ENCODE results near the gene TTC34.
"Not testable (repeated sequence)": the region's sequence is repeated elsewhere in the genome, so short reads cannot be mapped to it uniquely, and the experiment has no call there.

Gene TTC34

DNA sequence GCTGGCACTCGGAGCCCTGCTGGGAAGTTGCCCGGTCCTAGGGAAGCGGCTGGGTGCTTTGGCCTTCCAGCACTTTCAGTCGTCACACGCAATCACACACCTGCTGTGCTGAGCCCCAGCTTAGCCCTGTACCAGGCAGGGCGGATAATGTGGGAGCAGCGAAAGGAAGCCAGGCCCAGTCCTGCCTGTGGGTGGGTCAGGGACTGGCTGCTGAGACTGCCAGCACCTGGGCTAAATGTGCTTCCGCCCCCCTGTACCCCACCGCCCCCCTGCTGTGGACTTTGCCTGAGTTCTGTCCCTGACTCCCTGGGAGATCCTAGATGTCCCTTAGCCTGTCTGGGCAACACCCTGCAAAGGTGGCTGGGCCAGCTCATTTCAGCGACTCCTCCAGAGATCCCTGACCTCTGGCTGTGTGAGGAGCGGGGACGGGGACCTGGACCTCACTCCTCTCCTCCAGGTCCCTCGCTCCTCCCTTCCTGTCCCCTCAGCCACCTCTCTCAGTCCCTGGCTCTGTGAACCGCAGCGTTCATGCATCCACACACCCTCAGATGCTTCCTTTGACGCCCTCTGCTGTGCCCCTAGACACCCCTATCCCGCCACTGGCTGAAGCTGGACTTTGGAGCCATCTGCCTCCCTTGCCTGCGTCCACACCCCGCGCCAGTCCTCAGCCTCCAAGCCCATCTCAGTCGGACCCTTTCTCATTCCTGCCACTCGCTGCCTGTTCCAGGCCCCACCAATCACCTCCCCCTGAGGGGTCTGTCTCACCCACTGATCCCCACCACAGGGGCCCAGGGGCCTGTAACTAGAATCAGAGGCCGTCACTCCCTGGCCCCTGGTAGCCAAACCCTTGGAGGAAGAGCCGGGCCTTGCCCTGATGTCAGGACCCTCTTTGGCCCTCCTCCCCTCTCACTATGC is 170.1 kb downstream of the TTC34 start:
- TF ChIP-seq POLR2A (IDR thresholded peaks at IDR 0.05; ENCODE audit: low read length) (no peak), GATA1 (IDR thresholded peaks at IDR 0.05; ENCODE audit: low read depth, low read length) (no peak)
- DNase-seq: no peak

DNA sequence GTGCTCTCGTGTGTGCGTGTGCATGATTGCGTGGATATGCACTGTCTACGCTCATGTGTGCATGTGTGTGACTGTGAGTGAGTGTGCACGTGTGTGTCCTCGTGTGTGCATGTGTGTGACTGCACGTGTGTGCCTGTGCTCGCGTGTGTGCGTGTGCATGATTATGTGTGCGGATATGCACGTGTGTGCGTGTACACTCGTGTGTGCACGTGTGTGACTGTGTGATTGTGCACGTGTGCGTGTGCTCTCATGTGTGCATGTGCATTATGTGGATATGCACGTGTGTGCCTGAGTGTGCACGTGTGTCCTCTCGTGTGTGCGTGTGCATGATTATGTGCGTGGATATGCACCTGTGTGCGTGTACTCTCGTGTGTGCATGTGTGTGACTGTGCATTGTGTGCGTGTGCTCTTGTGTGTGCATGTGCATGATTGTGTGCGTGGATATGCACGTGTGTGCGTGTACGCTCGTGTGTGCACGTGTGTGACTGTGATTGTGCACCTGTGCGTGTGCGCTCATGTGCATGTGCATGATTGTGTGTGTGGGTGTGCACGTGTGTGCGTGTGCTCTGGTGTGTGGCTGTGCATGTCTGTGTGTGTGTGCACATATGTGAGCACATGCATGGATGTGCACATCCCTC is 170.9 kb downstream of the TTC34 start:
- no peak for DNase-seq
- TF ChIP-seq GATA1 (IDR thresholded peaks at IDR 0.05; ENCODE audit: low read depth, low read length) (no peak), POLR2A (IDR thresholded peaks at IDR 0.05; ENCODE audit: low read length) (no peak)

DNA sequence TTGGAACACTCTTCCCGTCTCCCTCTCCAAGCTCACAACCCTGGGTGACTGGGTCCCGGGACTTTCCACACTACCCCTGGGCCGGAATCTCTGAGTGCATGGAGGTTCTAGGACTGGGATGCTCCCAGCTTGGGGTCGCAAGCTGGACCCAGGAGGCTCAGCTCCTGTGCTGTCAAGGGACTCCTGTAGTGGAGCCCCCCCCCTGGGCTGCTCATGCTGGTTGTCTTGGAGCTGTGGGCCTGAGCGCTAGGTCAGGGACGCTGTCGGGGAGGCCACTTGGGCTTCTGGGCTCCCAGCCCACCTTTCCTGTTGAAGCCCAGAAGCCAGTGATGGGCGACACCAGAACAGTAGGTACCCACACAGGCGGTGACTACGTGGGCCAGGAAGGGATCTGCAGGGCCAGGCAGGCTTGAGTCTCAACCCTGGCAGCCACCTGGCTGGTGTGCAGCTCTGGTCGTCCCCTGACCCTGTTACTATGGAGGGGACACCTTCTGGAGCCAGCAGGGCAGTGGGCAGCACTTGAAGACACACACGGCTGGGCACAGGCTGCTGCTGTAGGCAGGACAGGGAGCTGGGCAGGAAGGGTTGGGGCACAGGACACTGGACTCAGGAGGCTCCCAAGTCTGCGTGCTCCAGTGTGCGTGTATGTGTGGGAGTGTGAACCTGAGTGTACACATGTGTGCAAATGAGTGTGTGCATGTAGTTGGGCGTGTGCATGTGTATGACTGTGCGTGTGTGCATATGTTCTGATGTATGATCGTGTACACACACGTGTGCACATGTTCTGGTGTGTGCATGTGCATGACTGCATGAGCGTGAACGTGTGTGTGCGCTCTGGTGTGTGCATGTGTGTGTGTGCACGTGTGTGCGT is 171.6 kb downstream of the TTC34 start:
- no peak for DNase-seq
- TF ChIP-seq GATA1 (IDR thresholded peaks at IDR 0.05; ENCODE audit: low read depth, low read length): no peak
- TF ChIP-seq POLR2A (IDR thresholded peaks at IDR 0.05; ENCODE audit: low read length): no peak

DNA sequence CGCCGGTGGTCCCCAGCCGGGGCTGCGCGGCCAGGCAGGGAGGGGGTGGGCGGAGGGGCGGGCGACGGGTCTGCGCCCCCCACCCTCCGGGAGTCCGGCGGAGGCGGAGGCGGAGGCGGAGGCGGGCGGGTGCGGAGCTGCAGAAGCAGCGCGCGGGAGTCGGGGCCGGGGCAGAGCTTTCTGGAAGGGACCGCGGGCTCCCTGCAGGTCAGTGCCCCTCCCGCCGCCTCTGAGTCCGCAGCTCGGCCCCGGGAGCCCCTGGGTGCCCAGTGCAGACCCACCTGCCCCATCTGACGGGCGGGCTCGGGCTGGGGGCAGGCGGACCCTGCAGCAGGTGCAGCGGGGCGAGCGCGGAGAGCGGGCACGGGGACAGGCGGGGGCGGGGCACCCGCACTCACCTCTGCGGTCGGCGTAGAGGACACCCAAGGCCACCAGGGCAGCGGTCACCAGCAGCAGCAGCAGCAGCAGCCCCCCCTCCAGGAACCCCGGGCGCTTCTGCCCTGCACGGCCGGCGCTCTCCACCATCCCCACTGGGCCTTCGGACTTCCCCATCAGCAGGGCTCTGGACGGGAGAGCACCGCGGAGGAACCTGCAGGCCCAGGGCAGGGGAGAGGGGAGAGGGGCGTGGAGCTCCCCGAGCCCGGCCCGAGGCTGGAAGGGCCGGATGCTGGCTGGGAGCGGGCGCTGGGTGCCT is 172.4 kb downstream of the TTC34 start:
- DNase-seq: no peak
- no peak for TF ChIP-seq GATA1 (IDR thresholded peaks at IDR 0.05; ENCODE audit: low read depth, low read length)
- no peak for TF ChIP-seq POLR2A (IDR thresholded peaks at IDR 0.05; ENCODE audit: low read length)

DNA sequence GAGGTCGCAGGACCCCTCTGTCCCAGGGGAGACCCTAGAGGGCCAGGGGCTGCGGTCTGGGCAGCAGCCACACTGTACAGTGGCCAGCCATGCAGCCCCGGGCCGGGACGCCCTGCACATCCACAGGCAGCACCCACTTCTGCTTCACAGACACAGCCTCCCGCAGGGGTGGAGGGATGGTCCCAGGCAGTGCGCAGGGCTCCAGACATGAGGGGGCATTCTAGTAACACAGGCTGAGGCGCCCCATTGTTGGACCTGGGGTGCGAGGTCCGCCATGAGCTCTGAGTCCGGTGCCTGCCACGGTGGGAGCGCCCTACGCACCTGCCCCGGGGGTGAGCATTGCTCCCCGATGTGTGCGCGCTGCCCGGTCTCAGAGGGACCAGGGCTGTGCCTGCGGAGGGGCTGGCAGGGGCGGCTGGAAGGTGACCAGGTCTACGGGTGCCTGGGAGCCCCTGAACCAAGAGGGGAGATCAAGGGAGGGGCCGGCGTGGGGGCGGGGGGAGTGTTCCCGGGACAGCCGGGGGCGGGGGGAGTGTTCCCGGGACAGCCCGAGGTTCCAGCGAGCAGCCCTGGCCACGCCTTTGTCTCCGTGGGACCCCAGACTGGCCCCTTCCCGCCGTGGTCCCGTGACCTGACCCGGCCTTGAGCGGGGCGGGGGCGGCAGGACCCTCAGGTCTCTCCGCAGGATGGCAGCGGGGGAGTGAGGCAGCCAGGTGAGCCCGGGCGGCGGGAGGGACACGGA is 173.1 kb downstream of the TTC34 start:
- DNase-seq: no peak
- TF ChIP-seq GATA1 (IDR thresholded peaks at IDR 0.05; ENCODE audit: low read depth, low read length) (no peak), POLR2A (IDR thresholded peaks at IDR 0.05; ENCODE audit: low read length) (no peak)

DNA sequence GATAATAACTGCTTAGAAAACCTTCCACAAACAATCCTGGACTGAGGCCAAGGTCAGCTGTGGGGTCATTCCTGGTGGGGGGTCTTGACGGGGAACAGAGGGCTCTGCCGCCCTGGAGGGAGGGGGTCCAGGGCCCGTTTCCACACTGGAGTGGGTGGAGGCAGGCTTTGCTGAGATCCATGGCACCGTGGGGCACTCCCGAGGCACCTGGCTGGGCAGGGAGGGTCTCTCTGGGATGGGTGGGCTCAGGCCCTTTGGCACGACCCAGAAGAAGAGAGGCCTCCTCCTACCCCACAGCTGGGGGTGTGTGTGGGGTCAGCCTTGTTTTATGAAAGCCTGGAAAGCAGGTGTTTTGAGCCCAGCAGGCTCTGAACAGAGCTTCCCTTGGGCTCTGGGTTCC is 173.7 kb downstream of the TTC34 start:
- DNase-seq: no peak
- TF ChIP-seq POLR2A (IDR thresholded peaks at IDR 0.05; ENCODE audit: low read length) (no peak), GATA1 (IDR thresholded peaks at IDR 0.05; ENCODE audit: low read depth, low read length) (no peak)

DNA sequence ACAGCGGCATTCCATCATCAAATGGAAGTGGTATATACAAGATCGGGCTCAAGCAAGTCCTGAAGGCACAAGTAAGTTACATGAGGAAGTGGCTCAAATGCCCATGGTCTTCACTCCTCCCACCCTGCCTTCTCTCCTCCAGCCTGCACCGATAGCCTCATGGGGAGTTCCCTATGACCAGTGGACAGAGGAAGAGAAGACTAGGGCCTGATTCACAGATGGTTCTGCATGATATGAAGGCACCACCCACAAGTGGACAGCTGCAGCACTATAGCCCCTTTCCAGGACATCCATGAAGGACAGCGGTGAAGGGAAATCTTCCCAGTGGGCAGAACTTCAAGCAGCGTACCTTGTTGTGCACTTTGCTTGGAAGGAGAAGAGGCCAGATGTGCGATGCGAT is 175.7 kb downstream of the TTC34 start:
- not testable (repeated sequence) for DNase-seq

DNA sequence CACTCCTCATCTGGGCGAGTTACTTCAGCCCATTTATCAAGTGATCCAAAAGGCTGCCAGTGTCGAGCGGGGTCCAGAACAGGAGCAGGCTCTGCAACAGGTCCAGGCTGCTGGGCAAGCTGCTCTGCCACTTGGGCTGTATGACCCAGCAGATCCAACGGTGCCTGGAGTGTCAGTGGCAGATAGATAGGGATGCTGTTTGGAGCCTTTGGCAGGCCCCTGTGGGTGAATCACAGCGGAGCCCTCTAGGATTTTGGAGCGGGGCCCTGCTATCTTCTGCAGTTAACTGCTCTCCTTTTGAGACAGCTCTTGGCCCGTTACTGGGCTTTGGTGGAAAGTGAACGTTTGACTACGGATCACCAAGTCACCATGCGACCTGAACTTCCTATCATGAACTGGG is 176.2 kb downstream of the TTC34 start:
- no peak for DNase-seq
- TF ChIP-seq GATA1 (IDR thresholded peaks at IDR 0.05; ENCODE audit: low read depth, low read length) (no peak), POLR2A (IDR thresholded peaks at IDR 0.05; ENCODE audit: low read length) (no peak)

DNA sequence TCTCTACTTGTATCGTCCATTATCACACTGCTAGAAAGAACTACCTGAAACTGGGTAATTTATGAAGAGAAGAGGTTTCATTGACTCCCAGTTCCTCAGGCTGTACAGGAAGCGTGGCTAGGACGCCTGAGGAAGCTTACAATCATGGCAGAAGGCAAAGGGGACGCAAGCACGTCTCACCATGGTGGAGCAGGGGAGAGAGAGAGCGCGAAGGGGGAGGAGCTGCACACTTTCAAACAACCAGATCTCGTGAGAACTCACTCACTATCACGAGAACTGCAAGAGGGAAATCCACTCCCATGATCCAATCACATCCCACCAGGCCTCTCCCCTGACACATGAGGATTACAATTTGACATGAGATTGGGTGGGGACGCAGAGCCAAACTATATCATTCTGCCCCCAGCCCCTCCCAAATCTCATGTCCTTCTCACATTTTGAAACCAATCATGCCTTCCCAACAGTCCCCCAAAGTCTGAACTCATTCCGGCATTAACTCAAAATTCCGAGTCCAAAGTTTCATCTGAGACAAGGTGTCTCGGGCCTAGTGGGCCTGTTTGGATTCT is 176.7 kb downstream of the TTC34 start:
- DNase-seq: no peak
- TF ChIP-seq POLR2A (IDR thresholded peaks at IDR 0.05; ENCODE audit: low read length) (no peak), GATA1 (IDR thresholded peaks at IDR 0.05; ENCODE audit: low read depth, low read length) (no peak)

DNA sequence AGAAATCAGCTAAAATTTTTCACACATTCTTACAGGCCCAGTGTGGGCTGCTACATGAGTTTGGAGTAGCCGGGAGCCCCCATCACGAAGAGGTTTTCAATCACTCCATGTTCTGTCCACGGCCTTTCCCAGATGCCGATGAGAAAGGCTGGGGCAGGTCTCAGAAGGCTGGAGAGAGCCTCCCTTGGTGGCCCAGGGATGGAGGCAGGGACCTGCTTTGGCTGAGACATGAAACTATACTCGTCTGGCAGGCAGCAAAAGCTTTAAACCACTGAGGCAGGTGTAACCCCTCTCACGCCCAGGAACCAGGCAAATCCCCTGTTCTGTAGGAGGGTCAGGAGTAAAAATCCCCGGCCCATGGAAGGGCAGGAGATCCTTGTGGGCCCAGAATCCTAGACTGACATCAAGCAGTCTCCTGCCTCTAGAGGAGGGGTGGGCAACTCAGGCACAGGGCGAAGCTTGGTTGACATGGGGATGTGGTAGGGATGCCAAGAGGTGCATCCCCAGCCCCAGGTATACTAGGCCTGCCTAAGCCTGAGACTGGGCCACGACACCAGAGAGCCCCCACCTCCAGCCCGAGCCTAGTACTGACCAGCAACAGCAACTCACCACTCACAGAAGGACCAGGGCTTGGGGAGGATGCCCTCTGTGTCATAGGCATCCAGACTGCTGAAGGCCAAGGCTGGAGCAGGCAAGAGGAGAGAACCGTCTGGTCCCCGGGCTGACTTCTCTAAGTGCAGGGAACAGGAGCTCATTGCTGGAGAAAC is 177.7 kb downstream of the TTC34 start:
- no peak for DNase-seq
- no peak for TF ChIP-seq GATA1 (IDR thresholded peaks at IDR 0.05; ENCODE audit: low read depth, low read length)
- no peak for TF ChIP-seq POLR2A (IDR thresholded peaks at IDR 0.05; ENCODE audit: low read length)

DNA sequence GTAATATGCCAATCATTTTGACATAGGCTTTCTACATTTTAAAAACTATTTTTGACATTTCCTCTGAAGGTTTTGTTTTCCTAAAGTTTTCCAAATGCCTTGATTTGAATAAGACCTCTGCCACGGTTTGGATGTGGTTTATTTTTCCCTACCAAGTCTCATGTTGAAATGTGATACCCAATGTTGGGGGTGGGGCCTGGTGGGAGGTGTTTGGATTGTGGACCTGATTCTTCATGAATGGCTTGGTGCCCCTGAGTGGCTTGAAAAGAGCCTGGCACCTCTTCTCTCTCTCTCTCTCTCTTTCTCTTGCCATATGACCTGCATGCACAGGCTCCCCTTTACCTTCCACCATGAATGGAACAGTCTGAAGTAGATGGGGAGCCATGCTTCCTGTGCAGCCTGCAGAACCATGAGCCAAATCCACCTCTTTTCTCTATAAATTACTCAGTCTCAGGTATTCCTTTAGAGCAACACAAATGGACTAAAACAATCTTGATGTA is 183.5 kb downstream of the TTC34 start:
- TF ChIP-seq GATA1 (IDR thresholded peaks at IDR 0.05; ENCODE audit: low read depth, low read length) (no peak), POLR2A (IDR thresholded peaks at IDR 0.05; ENCODE audit: low read length) (no peak)
- DNase-seq: no peak

DNA sequence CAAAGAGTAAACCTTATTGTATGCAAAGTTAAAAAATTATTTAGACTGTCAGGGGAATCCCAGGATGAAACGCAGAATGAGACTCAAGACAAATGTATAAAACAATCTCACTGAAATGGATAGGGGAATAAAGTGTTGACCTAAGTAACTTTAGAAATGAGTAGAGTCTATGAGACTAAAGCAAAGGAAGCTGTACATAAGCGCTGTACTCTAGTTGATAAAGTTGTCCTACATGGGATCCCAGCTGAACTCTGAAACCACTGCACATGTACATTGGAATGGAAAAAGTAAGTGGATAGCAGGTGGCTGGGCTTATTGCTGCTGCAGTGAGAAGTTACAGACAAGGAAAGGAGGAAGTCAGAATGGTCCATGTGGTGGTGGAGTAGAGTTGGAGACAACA is 187.3 kb downstream of the TTC34 start:
- TF ChIP-seq POLR2A (IDR thresholded peaks at IDR 0.05; ENCODE audit: low read length) (no peak), GATA1 (IDR thresholded peaks at IDR 0.05; ENCODE audit: low read depth, low read length) (no peak)
- no peak for DNase-seq
